Measurements from ENCODE around the gene IGF2BP2.

- TF ChIP-seq CTCF (IDR thresholded peaks at IDR 0.05 in 8 of 11, conservative IDR thresholded peaks at IDR 0.05 in 3 of 11) (no peak), POLR2AphosphoS5 (IDR thresholded peaks at IDR 0.05) (no peak), POLR2A (IDR thresholded peaks at IDR 0.05) (no peak)
These were observed 110.8 kb downstream of the IGF2BP2 start for GRCh38 chr3:185714085-185714484.
